Kidney (tissue), 14 donors: ENCODE results near the gene PLEKHF1. TPM values are rescaled to one million over a fixed set of nuclear protein-coding genes. Genes with fewer than 3 reads are reported as not detected.
A peak's percentile ranks its signal among the peaks of the same experiment; 100 is the strongest.

Experiments used
- DNase-seq, 5 donors: peaks; one replicate each; pipeline ENCODE4 v3.0.0-alpha.2; 2013 to 2020
- FAIRE-seq: peaks from 2 replicates; lab custom pipeline; 2012; peaks lifted over from hg19 to GRCh38; lab: Jason Lieb, UNC
- H3K27ac ChIP-seq, 2 donors: one replicate each; pipeline ENCODE4 v1.7.0; 2013; ENCODE audit warnings: low read depth in 2 of 2, low read length in 2 of 2, inconsistent platforms in 1 of 2
- H3K27me3 ChIP-seq: one replicate; pipeline ENCODE4 v1.7.1; 2013; ENCODE audit warnings: low read length, inconsistent platforms; ENCODE audit not compliant: control insufficient read depth, insufficient read depth
- H3K36me3 ChIP-seq, 3 donors: one replicate each; pipeline versions ENCODE4 v1.7.0 to v1.7.1; 2013; ENCODE audit warnings: low read length in 3 of 3, control low read depth in 1 of 3, inconsistent platforms in 1 of 3; ENCODE audit not compliant: insufficient read depth in 3 of 3, control insufficient read depth in 2 of 3
- H3K4me1 ChIP-seq, 3 donors: one replicate each; pipeline versions ENCODE4 v1.7.0 to v1.7.1; 2013; ENCODE audit warnings: low read length in 3 of 3, inconsistent platforms in 1 of 3, low read depth in 1 of 3; ENCODE audit not compliant: control insufficient read depth in 2 of 3, insufficient read depth in 2 of 3
- H3K4me3 ChIP-seq, 3 donors: one replicate each; pipeline versions ENCODE4 v1.7.0 to v1.8.1; 2013; ENCODE audit warnings: low read length in 3 of 3, control low read depth in 1 of 3, inconsistent platforms in 1 of 3
- H3K9ac ChIP-seq, 3 donors: one replicate each; pipeline versions ENCODE4 v1.7.0 to v1.7.1; 2013; ENCODE audit warnings: low read length in 3 of 3, control low read depth in 1 of 3, inconsistent platforms in 1 of 3
- H3K9me3 ChIP-seq, 3 donors: one replicate each; pipeline versions ENCODE4 v1.7.0 to v1.7.1; 2013; ENCODE audit warnings: low read length in 3 of 3, control low read depth in 1 of 3, inconsistent platforms in 1 of 3; ENCODE audit not compliant: control insufficient read depth in 2 of 3, insufficient read depth in 1 of 3
- CTCF ChIP-seq: IDR thresholded peaks from 3 replicates; pipeline ENCODE4 v1.5.1; 2012; ENCODE audit warnings: mild to moderate bottlenecking, moderate library complexity, borderline replicate concordance; ENCODE audit not compliant: insufficient read depth; ENCODE audit errors: extremely low read depth
- intact Hi-C: fragments of 100-400 bp; cut with DNase I; formaldehyde crosslinking; loops from one replicate; pipeline ENCODE4 v1.11.1; 2022
- polyA plus RNA-seq: library from polyadenylated mRNA; stranded (reverse); fragments of 350-450 nt; fragmentation: Illumina TruSeq; extraction: RNeasy Lipid Tissue Mini Kit (QIAGEN cat#74804); gene quantifications from one replicate; pipeline ENCODE4 v1.2.3, GENCODE V29; 2014; ENCODE audit warnings: low read depth, low replicate concordance; ENCODE audit not compliant: insufficient read depth
- total RNA-seq: library from RNA; stranded (reverse); fragmentation: NEBNext Ultra II Directional; extraction: Animal tissue kit (Norgen Biotek cat#: 25700); gene quantifications from one replicate; pipeline ENCODE4 v1.2.1, GENCODE V29; 2021
- donor health status: control.
- donor health status: control.
- donor health status: control.
- donor health status: control.
- donor health status: control.
- donor health status: DM: yes; HTN: yes; CAD: no.
- donor health status: Normal renal cell carcinoma (clear cell type).

The PLEKHF1 gene
- total and polyA plus RNA-seq, 2 donors from 2014 or later, result 7.1 to 11.7 TPM

GRCh38 chr19:29715701-29716581 is 50.7 kb downstream of the PLEKHF1 start:
- TF ChIP-seq CTCF, result no peak
- H3K36me3 ChIP-seq, result no peaks in the 10 kb centered on the region
- intact Hi-C loops, result loop anchor here (10.0 kb wide), 1 partner anchor 101 kb away; no protein-coding TSS in a partner anchor
- peak overlapping the region; percentile 60 to 83 (median 75) for H3K4me3 ChIP-seq
- no peaks in the 10 kb centered on the region for H3K9me3 ChIP-seq
- no peaks in the 10 kb centered on the region for H3K27me3 ChIP-seq
- peak overlapping the region; percentile 92 to 94 for H3K27ac ChIP-seq
- DNase-seq, result peak in 1 of 5 donors; percentile 41
- H3K4me1 ChIP-seq, result peaks cover 0 to 20% (median 16%) of the 10 kb centered on the region in 3 donors
- no peak for FAIRE-seq
- H3K9ac ChIP-seq, result peak overlapping the region; percentile 36 to 97 (median 87)

GRCh38 chr19:29717051-29717450 is 51.8 kb downstream of the PLEKHF1 start:
- Histone ChIP-seq H3K27ac (no peak overlapping the region), H3K4me1 (peaks cover 0 to 20% (median 16%) of the 10 kb centered on the region in 3 donors), H3K9me3 (no peaks in the 10 kb centered on the region), H3K27me3 (no peaks in the 10 kb centered on the region), H3K9ac (no peak overlapping the region), H3K4me3 (no peak overlapping the region), H3K36me3 (no peaks in the 10 kb centered on the region)
- intact Hi-C loops, result loop anchor here (10.0 kb wide), 1 partner anchor 102 kb away; no protein-coding TSS in a partner anchor
- peak in 1 of 5 donors; percentile 43 for DNase-seq
- no peak for TF ChIP-seq CTCF
- no peak for FAIRE-seq

GRCh38 chr19:29724102-29724641 is 58.9 kb downstream of the PLEKHF1 start:
- Histone ChIP-seq H3K27ac (no peak overlapping the region), H3K9ac (no peak overlapping the region), H3K36me3 (no peaks in the 10 kb centered on the region), H3K9me3 (no peaks in the 10 kb centered on the region), H3K4me3 (no peak overlapping the region), H3K27me3 (no peaks in the 10 kb centered on the region), H3K4me1 (no peaks in the 10 kb centered on the region)
- FAIRE-seq (no peak), DNase-seq (peak; percentile 51 to 80 (median 56))
- TF ChIP-seq CTCF, result no peak
- intact Hi-C loops, result no loop called here
